Neutrophil (primary cell): ENCODE measurements around the gene MYO1E.

Experiments
- H3K27ac ChIP-seq: fragments of 200-600 bp; sonication (generic); 2 replicates; pipeline ENCODE4 v1.5.1; 2016; ENCODE audit warnings: mild to moderate bottlenecking, moderate library complexity
- H3K27me3 ChIP-seq: fragments of 200-600 bp; sonication (generic); 2 replicates; pipeline ENCODE4 v1.6.0; 2016; ENCODE audit warnings: mild to moderate bottlenecking
- H3K36me3 ChIP-seq: fragments of 200-600 bp; sonication (generic); 2 replicates; pipeline ENCODE4 v1.5.1; 2017
- H3K4me1 ChIP-seq, 2 experiments: fragments of 200-600 bp in 1 of 2; sonication (generic) in 1 of 2; 1 replicate in 1 of 2; 2 replicates in 1 of 2; pipeline versions ENCODE4 v1.5.1 to v1.6.1; 2013 to 2016; ENCODE audit warnings: low read depth in 1 of 2, low read length in 1 of 2, mild to moderate bottlenecking in 1 of 2, moderate library complexity in 1 of 2; ENCODE audit not compliant: control insufficient read depth in 1 of 2, insufficient read depth in 1 of 2
- H3K4me3 ChIP-seq, 2 experiments: fragments of 200-600 bp in 1 of 2; sonication (generic) in 1 of 2; 1 replicate in 1 of 2; 2 replicates in 1 of 2; pipeline ENCODE4 v1.5.1; 2013 to 2016; ENCODE audit warnings: low read depth in 1 of 2, low read length in 1 of 2, mild to moderate bottlenecking in 1 of 2, moderate library complexity in 1 of 2
- H3K9me3 ChIP-seq: fragments of 200-600 bp; sonication (generic); 2 replicates; pipeline ENCODE4 v1.5.1; 2016
- CTCF ChIP-seq: fragments of 200-600 bp; sonication (generic); IDR thresholded peaks from 2 replicates; pipeline ENCODE4 v1.5.1; 2016; ENCODE audit warnings: antibody characterized with exemption

The MYO1E gene

GRCh38 chr15:59229015-59229414, 143.7 kb downstream of the MYO1E start:
- H3K9me3 ChIP-seq, result no peaks in the 10 kb centered on the region
- no peak overlapping the region for H3K4me3 ChIP-seq
- no peak for TF ChIP-seq CTCF
- no peaks in the 10 kb centered on the region for H3K4me1 ChIP-seq
- H3K27ac ChIP-seq, result no peak overlapping the region
- H3K27me3 ChIP-seq, result peaks cover 6% of the 10 kb centered on the region
- H3K36me3 ChIP-seq, result no peaks in the 10 kb centered on the region

GRCh38 chr15:59227021-59227420, 145.7 kb downstream of the MYO1E start:
- TF ChIP-seq CTCF, result no peak
- H3K36me3 ChIP-seq, result no peaks in the 10 kb centered on the region
- H3K27ac ChIP-seq, result no peak overlapping the region
- no peaks in the 10 kb centered on the region for H3K4me1 ChIP-seq
- H3K27me3 ChIP-seq, result peaks cover 6% of the 10 kb centered on the region
- H3K4me3 ChIP-seq, result no peak overlapping the region
- no peaks in the 10 kb centered on the region for H3K9me3 ChIP-seq

- no peak overlapping the region for H3K4me3 ChIP-seq
- no peak for TF ChIP-seq CTCF
- H3K36me3 ChIP-seq, result no peaks in the 10 kb centered on the region
- no peaks in the 10 kb centered on the region for H3K9me3 ChIP-seq
- H3K4me1 ChIP-seq, result no peaks in the 10 kb centered on the region
- no peak overlapping the region for H3K27ac ChIP-seq
- H3K27me3 ChIP-seq, result peaks cover 6% of the 10 kb centered on the region
These were observed 148.2 kb downstream of the MYO1E start for GRCh38 chr15:59224474-59224873.

- Histone ChIP-seq H3K27ac (no peak overlapping the region), H3K4me1 (no peaks in the 10 kb centered on the region), H3K36me3 (no peaks in the 10 kb centered on the region), H3K4me3 (no peak overlapping the region), H3K27me3 (peaks cover 6% of the 10 kb centered on the region), H3K9me3 (no peaks in the 10 kb centered on the region)
- TF ChIP-seq CTCF, result no peak
These were observed 148.9 kb downstream of the MYO1E start for GRCh38 chr15:59223736-59224135.

- peaks cover 6% of the 10 kb centered on the region for H3K27me3 ChIP-seq
- no peaks in the 10 kb centered on the region for H3K4me1 ChIP-seq
- no peak overlapping the region for H3K4me3 ChIP-seq
- no peak for TF ChIP-seq CTCF
- no peak overlapping the region for H3K27ac ChIP-seq
- H3K9me3 ChIP-seq, result no peaks in the 10 kb centered on the region
- H3K36me3 ChIP-seq, result no peaks in the 10 kb centered on the region
These were observed 149.6 kb downstream of the MYO1E start for GRCh38 chr15:59222906-59223550.
